GOT3 (cell line): ENCODE results near the gene PCNX4.

ENCODE experiments used
- DNase-seq: peaks from one replicate; lab custom pipeline; 2025; ENCODE audit warnings: mixed read lengths; lab: John Stamatoyannopoulos, UW

The PCNX4 gene

DNA sequence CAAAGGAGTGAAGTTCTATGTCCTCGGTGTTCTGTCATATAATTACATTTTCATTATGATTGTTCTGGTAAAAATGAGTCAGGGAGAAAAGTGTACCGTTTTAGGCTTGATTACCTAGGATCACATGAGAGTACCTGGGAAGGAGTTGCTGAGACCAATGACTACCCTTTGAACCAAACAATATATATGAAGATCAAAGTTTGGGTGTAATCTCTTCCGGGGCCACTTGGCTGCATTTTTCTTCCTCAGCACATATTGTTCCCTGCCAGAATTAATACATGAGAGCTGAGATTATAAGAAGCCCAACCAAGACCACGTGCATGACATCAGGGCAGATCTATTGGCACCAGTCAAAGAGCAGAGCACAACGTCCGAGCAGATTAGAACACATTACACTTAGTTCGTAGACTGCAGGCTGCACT lies 114.5 kb downstream of the PCNX4 start:
- DNase-seq: no peak

DNA sequence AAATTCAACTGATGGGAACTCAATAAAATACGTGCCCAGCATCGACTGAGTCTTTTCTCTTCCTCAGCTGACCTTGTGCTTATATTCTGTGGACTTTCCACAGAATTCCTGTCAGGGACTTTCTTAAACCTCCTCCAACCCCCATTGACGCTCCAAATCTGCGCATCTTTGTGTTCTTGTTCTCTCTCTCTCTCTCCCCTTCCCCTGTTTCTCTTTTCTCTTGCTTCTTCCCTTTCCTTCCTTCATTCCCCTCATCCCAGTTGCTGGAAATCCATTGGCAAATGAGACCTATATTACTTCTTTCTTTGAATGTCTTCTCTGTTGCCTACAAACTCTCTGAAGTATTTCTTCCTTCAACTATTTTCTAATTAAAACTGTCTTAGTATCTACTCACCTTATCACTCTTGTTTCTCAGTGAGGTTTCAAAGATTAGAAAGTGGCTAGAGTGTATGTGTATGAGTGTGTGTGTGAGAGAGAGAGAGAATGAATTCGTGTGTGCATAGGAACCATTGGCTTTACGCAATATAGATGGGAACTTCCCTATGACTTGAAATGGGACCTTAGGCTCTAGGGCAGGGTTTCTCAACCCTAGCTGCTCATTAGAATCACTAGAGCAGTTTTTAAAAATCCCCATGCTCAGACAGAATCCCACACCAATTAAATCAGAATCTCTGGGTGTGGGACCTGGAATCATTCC lies 115.3 kb downstream of the PCNX4 start:
- DNase-seq: no peak

GRCh38 chr14:60210703-60211102 lies 119.0 kb downstream of the PCNX4 start:
- DNase-seq: no peak

DNA sequence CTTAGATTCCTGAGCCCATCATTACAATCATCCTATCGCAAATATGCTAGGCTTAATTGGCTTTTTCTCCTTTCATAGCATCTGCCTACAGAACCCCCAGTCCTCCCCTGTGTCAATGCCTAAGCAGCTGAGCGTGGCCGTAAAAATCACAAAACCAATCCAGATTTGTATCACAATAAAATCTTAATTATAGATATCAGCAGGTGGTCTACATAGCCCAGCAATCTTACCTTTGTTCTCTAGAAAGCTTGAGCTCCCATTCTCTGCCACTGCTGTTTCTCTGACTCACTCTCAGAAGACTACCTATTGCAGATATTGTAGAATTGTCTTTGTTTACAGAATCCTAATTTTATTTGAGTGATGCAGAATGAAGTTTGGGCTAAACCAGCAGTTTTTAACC lies 119.4 kb downstream of the PCNX4 start:
- no peak for DNase-seq

DNA sequence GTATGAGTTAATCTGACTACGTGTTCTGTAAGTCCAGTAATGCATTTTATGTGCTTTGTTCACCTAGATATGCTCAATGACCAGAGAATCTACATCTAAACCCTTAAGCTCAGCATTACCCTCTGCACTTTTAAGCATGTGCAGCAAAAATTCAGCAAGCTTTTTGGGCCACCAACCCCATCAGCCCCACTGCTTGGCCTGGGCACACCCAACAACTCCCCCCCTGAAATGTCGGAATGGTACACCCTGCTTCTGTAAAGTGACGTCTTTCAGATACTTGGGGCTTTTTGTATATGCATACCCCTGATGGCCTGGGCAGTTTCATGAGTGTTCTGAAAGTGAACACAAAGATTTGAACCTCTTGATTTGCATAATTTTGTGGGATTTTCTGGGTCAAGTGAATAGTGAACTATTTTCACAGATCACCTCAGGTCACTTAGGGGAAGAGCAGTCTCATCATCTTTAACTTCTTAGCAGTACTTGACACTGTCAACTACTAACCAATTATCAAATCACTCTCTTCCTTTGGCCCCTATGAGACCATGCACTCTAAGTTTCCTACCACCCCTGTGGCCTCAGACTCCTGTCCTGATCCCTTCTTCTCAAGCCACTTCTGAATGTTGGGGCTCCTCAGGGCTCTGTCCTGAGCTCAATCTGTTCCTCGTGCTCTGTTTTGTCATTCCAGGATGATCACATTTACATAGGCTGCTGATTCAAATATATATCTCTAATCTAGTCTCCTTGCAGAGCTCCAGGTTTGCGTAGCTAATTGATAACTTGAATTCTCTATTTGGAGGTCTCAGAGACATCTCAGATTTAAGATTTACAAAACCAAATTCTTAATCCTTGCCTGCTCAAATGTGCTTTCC lies 121.0 kb downstream of the PCNX4 start:
- DNase-seq: no peak

DNA sequence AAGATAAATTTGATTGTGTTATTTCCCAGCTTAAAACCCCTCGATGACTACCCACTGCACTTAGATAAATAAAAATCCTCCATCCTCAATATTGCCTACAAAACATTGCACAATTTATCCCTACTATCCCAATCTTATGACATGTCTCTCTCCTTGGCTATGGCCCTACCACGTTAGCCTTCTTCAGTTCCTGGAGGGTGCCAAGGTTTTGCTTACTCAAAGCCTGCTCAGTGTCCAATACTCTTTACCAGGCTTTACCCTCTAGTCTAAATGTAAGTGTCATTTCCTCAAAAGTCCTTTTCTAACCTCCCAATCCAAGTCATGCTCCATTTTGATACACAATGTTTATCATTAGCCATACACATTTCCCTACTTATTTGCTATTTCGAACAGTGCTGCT lies 122.3 kb downstream of the PCNX4 start:
- no peak for DNase-seq

- DNase-seq: no peak
These were observed 122.8 kb downstream of the PCNX4 start for GRCh38 chr14:60214415-60215126.

- no peak for DNase-seq
These were observed 123.4 kb downstream of the PCNX4 start for GRCh38 chr14:60215127-60215444.

DNA sequence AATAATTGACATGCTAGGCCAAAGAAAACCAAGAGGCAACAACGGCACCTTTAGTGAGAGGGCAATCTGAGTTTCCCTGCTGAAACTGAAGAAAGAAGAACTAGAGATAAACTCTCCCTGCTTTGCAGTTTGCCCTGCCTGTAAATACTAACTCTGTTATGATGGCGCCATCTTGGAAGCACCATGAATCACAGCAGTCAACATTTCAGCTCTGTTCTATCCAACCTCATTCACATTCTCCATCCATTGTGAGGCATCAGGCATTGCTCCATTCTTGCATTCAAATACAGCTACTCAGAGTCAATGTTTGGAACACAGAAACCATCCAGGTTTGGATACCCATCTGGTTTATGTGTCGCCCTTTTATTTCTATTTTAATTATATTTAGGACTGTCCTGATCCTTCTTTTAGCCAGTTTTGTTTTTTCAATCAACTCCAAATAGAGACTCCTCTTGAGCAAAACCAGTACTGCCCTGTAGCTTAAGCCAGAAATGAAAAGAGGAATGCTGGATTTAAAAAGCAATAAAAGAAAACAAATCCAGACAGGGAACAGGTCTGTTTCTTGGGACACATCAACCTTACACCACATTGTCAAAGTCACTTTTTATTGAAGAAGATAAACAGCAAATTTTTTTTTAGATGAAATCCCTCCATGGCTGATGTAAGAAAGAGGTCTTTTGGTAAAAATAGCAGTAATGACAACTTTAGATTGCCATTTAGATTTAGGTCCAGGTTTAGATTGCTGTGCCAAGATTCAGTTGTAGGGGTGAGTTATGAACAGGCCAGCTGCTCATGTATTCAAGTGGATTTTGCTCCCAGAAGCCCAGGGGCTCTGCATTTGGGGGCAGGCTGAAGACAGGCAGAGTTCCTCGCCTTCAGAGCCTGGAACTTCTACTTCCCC lies 124.0 kb downstream of the PCNX4 start:
- DNase-seq: no peak

DNA sequence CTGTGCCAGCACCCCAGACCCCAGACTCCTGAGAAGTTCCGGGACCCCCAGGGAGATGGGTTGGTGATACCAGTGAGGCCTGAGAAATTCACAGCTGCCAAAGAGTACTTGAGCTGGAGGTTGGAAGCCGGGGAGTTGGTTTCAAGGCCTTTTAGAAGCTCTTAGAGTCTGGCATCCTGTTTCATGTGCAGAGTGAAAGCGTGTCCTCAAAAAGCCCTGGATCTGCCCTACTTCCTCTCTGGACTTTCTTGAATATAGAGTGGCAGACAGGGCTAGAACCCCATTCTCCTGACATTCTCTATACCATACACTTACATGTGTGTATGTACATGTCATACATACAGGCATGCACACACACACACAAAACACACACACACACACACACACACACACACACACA lies 126.0 kb downstream of the PCNX4 start:
- DNase-seq: no peak
